DMS153 treated with DMSO at 0.1 percent for 48 hours (cell line): ENCODE data around the gene TNS3.

ENCODE experiments used
- DNase-seq: peaks from one replicate; lab custom pipeline; 2025; ENCODE audit not compliant: unreplicated experiment; lab: John Stamatoyannopoulos, UW

The TNS3 gene

DNA sequence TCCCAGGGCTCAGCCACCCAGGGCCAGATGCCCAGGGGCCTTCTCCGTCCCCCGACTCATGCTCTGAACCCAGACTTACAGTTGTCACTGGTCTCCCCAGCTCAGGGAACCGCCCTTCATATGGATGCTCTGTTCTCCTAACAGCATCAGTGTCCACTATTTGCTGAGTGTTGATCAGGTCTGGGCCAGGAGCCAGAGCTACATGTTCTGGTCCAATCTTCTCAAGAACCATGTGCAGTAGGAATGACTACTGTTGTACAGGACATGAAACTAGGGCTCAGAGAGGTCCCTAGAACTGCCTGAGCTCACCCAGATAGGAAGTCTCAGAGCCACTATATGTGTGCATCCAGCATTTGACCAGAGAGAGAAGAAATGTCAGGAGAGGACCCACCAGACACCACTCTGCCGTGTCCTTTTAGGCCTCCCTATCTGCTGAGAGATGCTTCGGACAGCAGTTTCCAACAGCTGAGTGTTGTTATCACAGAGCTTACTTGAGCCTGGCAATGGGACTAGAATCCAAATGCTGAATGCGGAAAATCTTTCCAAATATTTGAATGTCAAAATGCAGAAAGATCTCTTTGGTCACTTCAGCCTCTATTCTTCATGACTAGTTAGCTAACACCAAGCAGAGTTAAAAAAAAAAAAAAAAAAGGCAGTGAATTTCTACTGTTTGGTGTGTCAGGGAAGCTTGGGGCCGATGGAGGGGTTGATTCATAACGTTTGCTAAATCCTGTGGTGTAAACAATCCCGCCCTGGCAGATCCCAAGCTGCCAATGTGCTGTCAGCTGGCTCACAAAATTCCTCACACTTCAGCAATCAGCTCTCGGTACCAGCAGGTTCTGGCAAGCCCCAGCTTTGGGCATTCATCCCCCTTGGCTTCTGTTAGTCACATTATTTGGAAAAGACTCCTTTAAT, 246.1 kb downstream of the TNS3 start:
- no peak for DNase-seq

DNA sequence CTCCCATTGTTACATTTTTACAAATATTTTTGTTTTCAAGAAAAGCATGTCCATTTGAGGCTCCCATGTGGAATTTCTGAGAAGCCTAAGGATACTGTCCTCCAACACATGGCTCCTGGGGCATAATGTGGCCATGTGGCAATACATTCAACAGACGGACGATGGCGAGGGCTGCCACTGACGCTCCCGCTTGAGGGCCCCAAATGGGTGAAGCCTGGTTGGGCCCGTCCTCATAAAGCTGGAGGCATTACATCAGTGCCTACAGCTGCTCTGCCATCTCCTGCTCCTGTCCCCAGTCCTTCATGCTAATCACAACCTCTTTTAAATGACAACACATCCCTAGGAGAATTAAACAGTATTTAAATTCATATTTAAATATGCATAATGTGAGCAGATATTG, 246.8 kb downstream of the TNS3 start:
- no peak for DNase-seq

DNA sequence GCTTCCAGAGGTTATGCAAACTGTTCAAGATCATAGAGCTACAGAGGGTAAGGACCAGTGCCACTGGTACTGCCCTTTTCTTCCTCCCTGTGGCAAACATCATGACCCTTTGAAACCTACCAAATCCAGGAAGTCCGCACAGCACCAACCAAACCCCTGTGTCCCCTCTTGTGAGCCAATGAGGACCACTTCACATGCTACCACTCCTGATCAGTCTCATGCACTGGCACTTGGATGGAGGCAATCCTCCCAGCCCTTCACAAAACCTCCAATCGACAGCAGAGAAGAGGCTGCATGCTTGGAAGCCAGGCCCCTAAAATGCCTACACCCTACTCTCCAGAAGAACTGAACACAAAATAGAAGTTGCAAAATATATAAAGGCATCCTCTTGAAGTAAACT, 248.0 kb downstream of the TNS3 start:
- no peak for DNase-seq

DNA sequence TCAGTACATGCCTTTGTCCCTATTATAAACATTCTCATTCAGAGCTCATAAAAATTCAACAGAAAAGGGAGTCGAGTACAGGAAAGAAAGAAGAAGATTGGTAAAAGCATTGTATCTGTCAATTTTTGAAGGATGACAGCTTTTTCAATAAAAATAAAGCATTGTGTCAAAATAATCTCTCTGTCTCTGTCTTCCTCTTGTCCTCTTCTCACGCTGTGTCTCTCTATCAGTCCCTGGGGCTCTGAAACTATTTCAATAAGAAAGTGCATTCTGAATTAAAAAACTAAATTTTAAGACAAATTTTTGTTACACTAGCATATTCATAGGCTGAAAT, 248.4 kb downstream of the TNS3 start:
- no peak for DNase-seq

DNA sequence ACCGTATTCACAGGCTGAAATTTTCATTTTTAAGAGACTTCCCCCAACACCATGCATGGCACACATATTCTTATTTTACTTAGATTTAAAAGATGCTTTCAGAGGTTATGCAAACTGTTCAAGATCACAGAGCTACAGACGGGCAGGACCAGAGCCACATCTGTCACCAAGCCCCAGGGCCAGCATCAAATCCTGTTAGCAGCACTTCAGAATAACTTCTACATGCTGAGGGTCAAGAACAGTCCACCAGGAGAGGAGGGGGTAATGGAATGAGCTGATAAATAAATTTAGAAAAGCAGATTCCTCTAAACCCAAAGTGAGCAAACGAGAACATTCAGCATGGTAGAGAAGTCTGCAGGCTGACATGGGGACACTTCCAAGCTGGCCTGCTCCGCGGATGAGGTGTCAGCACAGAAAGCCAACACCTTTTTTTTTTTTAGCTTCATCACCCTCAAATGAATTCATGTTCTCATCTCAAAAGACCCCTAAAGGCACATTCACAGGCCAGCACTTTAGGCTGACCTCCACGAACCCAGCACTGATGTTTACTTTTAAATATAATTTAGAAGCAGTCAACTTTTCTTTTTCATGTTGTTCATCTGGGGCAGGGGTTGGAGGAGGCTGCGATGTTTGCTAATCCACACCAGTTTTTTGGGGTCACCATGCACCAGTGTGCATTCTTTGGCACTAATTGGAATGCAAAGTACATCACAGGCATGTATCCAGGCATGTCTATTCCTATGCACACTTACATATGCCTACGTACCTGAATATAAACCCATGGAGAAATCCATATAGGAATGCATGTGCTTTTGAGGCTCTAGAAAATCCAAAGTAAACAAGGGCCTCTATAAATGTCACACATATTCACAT, 249.0 kb downstream of the TNS3 start:
- DNase-seq, result no peak

DNA sequence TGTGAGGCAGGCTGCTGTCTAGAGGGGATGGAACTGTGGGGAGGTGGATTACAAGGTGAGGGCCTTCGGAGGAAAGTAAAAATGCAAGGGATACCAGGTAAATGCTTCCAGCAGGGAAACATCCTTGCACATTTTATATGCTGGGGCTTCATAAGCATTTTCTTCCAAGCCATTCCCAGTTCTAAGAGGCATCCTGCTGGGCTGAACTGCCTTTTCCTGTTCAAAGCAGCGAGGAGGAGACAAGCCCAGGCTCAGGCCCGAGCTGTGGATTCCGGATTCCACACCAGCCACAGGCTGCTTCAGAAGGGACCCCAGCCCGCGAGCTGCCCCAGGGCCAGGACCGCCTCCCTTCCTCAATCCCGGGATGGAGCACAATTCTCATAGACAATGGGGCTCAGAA, 249.7 kb downstream of the TNS3 start:
- DNase-seq, result no peak

DNA sequence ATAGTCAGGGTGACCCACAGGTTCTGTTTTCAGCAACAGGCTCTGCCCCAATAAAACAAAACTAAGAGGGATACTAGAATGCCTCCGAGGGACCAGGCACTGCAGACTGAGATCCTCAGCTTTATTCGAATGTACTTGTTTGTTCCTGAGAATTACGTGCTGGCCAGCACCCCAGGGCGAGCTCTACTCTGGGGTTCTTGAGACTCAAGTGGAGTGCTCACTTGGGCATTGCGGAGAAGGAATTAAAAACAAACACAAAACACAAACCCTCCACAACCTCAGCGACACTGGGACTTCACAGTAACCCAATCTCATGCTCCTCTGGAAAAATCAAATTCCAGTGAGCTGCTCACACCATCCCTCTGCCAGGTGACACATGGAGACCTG, 250.7 kb downstream of the TNS3 start:
- no peak for DNase-seq

DNA sequence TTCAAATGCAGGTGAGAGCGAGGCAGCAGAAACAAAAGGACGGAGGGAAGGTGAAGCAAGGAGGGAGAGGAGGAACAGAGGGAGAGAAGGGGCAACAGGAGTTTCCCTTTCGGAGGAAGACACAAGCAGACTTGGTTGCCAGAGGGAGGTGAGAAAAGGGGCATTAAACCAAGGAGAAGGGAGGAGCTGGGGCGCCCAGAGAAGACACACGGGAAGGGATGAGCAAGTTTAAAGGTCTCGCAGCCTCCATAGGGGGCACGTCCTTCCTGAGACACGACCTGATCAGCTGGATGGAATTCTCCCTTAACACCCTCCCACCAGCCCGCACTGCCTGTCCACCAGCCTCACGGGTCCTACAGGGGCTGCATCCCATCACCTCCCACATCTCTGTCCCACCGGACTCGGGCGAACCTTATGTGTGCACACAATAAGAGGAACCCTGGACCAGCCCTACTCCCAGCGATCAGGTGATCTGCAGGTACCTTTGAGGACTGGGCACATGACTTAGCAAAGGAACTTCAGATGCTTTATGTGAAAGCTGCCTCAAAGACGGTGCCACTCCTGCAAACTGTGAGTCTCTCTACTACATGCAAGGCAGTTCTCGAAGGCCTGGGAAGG, 251.2 kb downstream of the TNS3 start:
- DNase-seq, result no peak

DNA sequence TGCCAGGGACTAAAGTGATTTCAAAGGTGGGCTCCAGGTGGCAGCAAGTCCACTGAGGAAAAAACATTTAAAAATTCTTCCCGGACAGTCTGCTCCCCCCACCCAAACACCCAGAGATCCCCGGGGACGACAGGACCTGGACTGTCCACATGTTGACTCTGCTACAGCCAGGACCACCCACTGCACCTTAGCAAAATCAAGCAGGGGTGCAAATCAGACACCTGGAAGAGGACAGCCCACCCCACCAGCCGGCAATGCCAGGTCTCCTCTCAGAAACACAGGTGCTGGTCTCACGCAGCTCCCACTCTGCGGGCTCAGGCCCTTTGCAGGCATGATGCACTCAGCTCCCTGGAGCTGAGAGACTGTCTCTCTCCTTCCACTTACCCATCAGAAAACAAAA, 251.9 kb downstream of the TNS3 start:
- DNase-seq, result no peak

DNA sequence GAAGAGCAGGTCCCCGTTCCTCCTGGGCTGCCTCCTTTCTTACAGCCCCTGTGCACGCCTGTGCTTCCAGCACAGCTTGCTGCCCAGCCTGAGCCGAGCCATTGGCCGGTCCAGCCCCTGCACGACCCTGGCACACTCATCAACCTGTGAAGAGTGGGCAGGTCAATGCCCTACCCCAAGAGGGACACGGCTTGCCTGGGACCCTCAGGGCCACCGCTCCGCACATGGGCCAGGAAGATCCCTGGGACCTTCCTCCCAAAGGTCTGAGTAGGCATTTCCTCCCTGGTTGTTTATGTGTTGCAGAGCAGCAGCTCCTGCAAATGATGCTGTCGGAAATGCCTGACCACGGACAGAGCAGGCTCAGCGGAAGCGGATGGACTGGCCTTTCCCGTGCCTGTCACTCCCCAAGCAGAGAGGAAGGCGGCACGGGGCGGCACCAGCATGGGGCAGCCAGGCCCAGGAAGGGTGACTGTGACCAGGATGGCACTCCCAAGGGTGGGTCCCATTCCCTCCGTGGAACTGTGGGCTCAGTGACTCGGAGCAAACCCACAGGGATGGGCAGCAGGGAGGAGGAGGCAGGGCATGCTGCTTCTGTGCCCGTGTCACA, 252.5 kb downstream of the TNS3 start:
- no peak for DNase-seq

DNA sequence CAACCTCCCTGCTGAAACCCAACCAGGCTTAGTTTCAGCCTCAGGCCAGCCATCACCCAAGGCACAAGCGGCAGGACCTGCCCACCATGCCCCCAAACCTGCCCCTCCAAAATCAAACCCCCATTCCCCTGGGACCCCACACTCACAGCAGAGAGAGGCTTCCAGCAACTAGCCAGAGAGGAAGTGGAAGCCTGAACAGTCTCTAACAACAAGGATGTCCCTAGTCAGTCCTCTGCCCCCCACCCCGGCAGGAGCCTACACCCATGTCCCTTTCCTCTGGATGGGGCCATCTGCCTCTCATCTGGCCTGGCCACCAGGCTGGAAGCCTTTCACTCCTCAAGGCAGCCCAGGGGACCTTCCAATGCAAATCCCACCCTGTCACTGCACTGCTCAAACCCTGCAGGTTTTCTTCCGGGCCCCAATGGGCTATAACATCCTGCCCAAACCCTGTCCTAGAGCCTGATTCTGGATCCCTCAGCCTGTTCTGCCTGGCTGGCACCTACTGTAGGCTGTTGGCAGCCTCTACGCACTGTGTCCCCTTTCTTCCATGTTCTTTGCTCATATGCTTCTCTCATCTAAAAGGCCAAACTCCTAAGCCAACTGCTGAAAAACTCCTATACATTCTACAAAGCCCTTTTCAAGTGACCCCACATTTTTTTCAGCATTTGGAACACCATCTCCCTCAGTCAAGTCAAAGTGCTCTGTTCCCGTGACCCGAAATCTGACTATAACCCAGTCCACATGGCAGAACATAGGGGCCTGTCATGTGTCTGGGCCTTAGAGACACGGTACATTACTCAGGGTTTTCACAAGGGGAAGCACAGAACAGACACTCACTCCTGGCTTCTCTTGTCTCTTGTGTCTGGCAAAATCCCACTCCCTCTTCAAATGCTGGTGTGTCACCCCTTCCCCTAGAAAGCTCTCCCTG, 253.3 kb downstream of the TNS3 start:
- DNase-seq, result no peak

DNA sequence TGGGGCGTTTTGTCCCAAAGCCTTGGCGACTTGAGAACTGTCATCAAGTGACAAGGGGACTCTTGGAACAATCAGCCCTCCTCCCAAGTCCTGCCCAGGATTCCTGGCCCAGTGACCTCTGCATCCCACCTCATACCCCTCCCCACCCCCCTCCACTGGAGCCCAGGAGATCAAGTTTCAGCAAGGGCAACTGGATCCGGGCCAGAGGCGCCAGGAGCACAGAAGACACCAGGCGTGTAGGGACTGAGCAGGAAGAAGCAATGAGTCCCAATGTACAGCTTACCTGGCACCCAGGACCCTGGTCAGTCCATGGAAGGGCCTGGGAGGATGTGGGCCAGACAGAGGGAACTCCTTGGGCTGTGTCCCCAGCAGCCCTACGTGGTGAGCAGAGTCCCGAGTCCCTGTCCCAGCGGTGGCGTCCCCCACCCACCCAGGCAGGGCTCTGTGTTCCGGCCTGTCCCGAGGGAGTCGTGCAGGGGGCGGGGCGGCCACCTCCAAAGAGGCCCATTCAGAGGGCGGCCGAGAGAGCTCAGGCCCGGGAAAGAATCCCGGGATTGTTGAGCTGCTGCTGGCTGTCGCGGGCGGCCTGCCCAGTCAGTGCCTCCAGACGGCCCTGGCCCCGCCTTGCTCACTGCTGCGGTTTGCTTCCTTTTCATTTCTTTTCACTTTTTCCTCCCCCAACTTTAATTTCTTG, 254.1 kb downstream of the TNS3 start:
- DNase-seq, result peak; percentile 20

DNA sequence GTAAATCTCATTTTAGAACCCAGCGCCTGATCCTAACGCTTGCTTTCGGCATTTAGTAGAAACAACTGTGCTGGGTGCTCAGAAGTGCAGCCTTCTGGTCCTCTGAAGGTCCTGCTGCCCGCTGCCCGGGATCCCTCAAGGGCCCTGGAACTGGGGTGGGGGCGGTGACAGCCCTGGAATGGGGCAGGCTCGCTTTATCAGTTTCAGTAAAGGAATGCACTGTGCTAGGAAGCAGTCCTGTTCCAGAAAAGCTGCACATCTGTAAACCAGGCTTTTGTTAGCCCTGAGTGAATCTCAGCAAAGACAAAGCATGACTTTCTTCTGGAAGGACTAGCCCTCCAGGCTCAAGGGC, 254.6 kb downstream of the TNS3 start:
- DNase-seq, result no peak

DNA sequence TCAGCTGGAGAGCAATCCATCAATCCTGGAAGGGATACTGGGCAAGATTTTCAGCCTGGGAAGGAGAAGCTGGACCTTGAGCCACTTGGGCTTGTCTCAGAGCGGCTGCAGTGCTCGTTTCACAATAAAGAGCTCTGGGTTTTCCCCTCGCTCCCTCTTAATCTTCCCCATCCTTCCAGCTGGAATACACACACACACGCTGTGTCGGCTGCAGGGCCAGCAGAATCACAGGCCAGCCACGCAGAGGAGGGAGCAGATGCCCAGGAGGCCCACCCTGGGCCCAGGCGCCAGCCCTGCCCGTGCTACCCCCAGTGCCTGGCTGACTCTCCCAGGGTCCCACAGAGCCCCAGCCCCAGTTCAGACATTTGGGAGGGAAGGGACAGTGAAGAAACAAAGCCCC, 255.1 kb downstream of the TNS3 start:
- DNase-seq, result no peak

DNA sequence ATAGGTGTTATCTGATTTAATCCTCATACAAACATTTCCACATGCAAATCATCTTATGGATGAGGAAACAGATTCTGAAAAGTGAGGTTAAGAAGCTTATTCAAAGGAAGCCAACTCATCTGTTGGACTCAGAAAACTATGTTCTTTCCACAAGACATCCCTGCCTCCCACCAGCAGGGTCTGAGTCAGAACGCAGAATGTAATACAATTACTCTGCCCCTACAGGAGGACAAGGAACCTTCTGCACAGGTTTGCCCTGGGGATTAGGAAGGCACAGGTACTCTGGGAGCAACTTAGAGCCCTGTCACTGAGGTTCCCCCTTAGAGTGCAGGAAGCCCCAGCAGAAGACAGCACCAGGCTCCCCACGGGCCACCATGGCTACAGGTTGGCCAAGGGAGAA, 255.7 kb downstream of the TNS3 start:
- DNase-seq, result no peak

DNA sequence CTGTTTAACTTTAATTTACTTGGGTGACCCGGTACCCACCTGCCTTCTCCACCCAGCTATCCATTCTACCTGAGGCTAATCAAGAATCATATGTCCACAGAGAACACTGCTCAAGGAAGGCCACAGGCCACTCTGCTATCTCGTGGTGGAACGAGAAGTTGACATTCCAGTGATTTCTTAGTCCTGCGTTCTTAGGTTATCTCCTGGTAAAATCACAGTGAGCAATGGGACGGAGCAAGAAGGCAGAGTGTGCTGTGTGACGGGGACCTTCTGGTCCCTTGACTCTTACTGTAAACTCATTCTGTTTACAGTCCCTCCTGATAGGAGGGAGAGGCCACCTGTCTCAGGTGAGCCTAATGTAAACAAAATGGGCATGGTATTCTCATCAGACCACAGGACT, 256.6 kb downstream of the TNS3 start:
- no peak for DNase-seq

DNA sequence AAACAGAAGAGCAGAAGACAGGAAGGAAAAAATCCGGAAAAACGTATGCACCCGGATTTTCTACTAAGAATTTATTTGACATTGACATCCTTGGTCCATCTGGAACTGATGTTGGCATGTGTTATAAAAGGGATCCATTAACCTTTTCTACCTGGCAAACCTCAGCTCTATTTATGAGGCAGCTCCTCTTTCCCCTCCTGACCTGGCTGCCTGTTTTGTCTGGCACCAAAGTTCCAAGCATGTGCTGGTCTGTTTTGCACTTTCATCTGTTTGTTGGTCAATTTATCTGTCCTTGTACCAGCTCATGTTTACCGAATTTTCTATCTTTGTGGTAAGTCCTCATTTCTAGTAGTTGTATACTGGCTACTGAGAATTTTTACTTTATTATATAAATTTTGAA, 258.0 kb downstream of the TNS3 start:
- no peak for DNase-seq

DNA sequence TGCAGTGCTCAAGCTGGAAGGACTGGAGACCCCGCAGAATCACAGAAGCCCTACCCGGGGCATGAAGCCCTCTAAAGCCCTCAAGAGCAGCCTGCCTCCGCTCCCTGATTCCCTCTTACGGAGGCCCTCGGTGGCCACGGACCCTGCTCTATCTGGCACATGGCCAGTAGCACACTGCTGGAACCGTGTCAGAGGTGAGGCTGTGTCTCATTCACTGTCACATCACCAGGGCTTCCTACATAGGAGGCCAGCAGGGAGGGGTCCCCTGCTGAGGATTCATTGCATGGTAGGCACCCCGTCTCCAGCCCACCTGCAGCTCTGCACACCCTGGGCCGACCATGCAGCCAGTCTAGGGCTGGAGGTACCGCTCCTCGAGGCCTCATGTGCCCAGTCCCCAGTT, 259.2 kb downstream of the TNS3 start:
- DNase-seq, result no peak

DNA sequence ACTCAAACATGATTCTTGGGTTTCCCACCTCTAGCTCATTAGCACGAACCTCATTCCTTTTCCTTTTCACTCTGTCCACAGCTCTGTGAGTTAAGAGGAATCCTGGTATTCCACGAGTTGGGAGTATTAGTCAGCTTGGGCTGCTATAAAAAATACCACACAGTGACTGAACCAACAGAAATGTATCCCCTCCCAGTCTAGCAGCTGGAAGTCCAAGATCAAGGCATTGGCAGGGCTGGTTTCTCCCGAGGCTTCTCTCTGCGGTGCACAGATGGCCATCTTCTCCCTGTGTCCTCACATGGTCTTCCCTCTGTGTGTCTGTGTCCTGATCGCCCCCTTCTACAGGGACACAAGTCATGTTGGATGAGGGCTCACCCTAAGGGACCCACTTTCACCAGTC, 261.6 kb downstream of the TNS3 start:
- no peak for DNase-seq
